HCT116 (cell line): ENCODE data around the gene PCNX1. TPM values are rescaled to one million over a fixed set of nuclear protein-coding genes. Genes with fewer than 3 reads are reported as not detected.

Experiments used
- ATAC-seq: fragments of 200-7000 bp; cut with Tn5 transposase; 2 replicates; pipeline ENCODE4 v1.9.1; 2020; ENCODE audit warnings: mild to moderate bottlenecking, moderate library complexity
- BruUV-seq: library from RNA; stranded (reverse); fragments of 400-500 nt; replicated peaks from 2 replicates; lab custom pipeline; 2021; lab: Mats Ljungman, UMichigan
- CTCF ChIA-PET: fragments of 300-600 bp; sonication (Branson Sonifier 250); formaldehyde crosslinking; loops from one replicate; lab custom pipeline; 2021; ENCODE audit warnings: antibody characterized with exemption; lab: Charles Lee
- POLR2A ChIA-PET: fragments of 300-600, 350-600 bp; sonication (Branson Sonifier 250); formaldehyde crosslinking; loops from one replicate; lab custom pipeline; 2021; ENCODE audit warnings: antibody characterized with exemption; lab: Charles Lee
- RAD21 ChIA-PET, 2 experiments: fragments of 300-600 bp; sonication (Branson Sonifier 250); formaldehyde crosslinking; loops; one replicate each; lab custom pipeline; 2023; ENCODE audit warnings: low total read pairs in 2 of 2; ENCODE audit not compliant: uncharacterized antibody in 2 of 2, unreplicated experiment in 2 of 2, low non-redundant PET in 1 of 2; lab: Charles Lee
- DNase-seq: peaks from one replicate; pipeline ENCODE4 v3.0.0-alpha.2; 2010; ENCODE audit warnings: low read depth, low spot score
- H2AFZ ChIP-seq: fragments of 200-600 bp; shearing (Covaris generic), sonication (generic); 2 replicates; pipeline ENCODE4 v1.6.1; 2017; ENCODE audit warnings: low read depth, mixed run types, mixed read lengths, antibody characterized with exemption, low read length; ENCODE audit not compliant: poor library complexity, severe bottlenecking
- H3K27ac ChIP-seq: 2 replicates; pipeline ENCODE4 v1.5.1; 2012; ENCODE audit warnings: low read depth, low read length
- H3K27me3 ChIP-seq: fragments of 200-600 bp; sonication (generic); 2 replicates; pipeline ENCODE4 v1.6.1; 2016; ENCODE audit warnings: mixed run types, low read length, mixed read lengths; ENCODE audit not compliant: insufficient read depth
- H3K36me3 ChIP-seq, 2 experiments: fragments of 200-500 bp in 1 of 2; fragments of 200-600 bp in 1 of 2; sonication (Bioruptor generic) in 1 of 2; sonication (generic) in 1 of 2; 2 replicates each; pipeline versions ENCODE4 v1.5.1 to v1.6.1; 2014 to 2016; ENCODE audit warnings: low read length in 2 of 2, inconsistent platforms in 1 of 2, mixed read lengths in 1 of 2, mixed run types in 1 of 2; ENCODE audit not compliant: insufficient read depth in 2 of 2, control insufficient read depth in 1 of 2
- H3K4me1 ChIP-seq, 2 experiments: fragments of 200-600 bp in 1 of 2; sonication (generic) in 1 of 2; 2 replicates each; pipeline versions ENCODE4 v1.5.1 to v1.6.1; 2012 to 2017; ENCODE audit warnings: low read length in 2 of 2, inconsistent platforms in 1 of 2, mild to moderate bottlenecking in 1 of 2, mixed read lengths in 1 of 2, mixed run types in 1 of 2, moderate library complexity in 1 of 2; ENCODE audit not compliant: insufficient read depth in 2 of 2, control insufficient read depth in 1 of 2
- H3K4me2 ChIP-seq: fragments of 200-600 bp; sonication (generic); 2 replicates; pipeline ENCODE4 v1.6.1; 2017; ENCODE audit warnings: mixed run types, low read length, mixed read lengths
- H3K4me3 ChIP-seq, 2 experiments: fragments of 200-600 bp in 1 of 2; sonication (generic) in 1 of 2; replicated peaks in 1 of 2; 2 replicates each; pipeline ENCODE4 v1.5.1; 2011 to 2016; ENCODE audit warnings: low read length in 2 of 2, control low read depth in 1 of 2, low read depth in 1 of 2, mild to moderate bottlenecking in 1 of 2, mixed read lengths in 1 of 2, mixed run types in 1 of 2
- H3K79me2 ChIP-seq: fragments of 200-600 bp; sonication (generic); 2 replicates; pipeline ENCODE4 v1.6.1; 2017; ENCODE audit warnings: mild to moderate bottlenecking, mixed run types, low read length, moderate library complexity, mixed read lengths; ENCODE audit not compliant: insufficient read depth
- H3K9ac ChIP-seq: fragments of 200-600 bp; sonication (generic); 2 replicates; pipeline ENCODE4 v1.6.1; 2016; ENCODE audit warnings: low read length, mixed read lengths
- H3K9me2 ChIP-seq: fragments of 200-600 bp; sonication (generic), shearing (Covaris generic); 2 replicates; pipeline ENCODE4 v1.6.1; 2017; ENCODE audit warnings: mixed run types, mild to moderate bottlenecking, moderate library complexity; ENCODE audit not compliant: insufficient read depth
- H3K9me3 ChIP-seq, 2 experiments: fragments of 200-500 bp in 1 of 2; fragments of 200-600 bp in 1 of 2; sonication (Bioruptor generic) in 1 of 2; sonication (generic) in 1 of 2; 2 replicates each; pipeline ENCODE4 v1.6.1; 2014 to 2017; ENCODE audit warnings: low read length in 2 of 2, mixed read lengths in 2 of 2, inconsistent platforms in 1 of 2, low read depth in 1 of 2, mild to moderate bottlenecking in 1 of 2, mixed run types in 1 of 2, moderate library complexity in 1 of 2; ENCODE audit not compliant: control insufficient read depth in 1 of 2, insufficient read depth in 1 of 2
- H4K20me1 ChIP-seq: fragments of 200-600 bp; sonication (generic), shearing (Covaris generic); 2 replicates; pipeline ENCODE4 v1.6.1; 2017; ENCODE audit warnings: mixed run types, mild to moderate bottlenecking, moderate library complexity; ENCODE audit not compliant: insufficient read depth
- ATF3 ChIP-seq: IDR thresholded peaks from 2 replicates; pipeline ENCODE4 v1.6.1; 2012
- ELF1 ChIP-seq: IDR thresholded peaks from 2 replicates; pipeline ENCODE4 v1.6.1; 2012; ENCODE audit warnings: low read depth, borderline replicate concordance
- EZH2 ChIP-seq: fragments of 200-600 bp; sonication (generic); IDR thresholded peaks from 2 replicates; pipeline ENCODE4 v1.6.1; 2017; ENCODE audit warnings: antibody characterized with exemption, mixed run types
- FOSL1 ChIP-seq: IDR thresholded peaks from 2 replicates; pipeline ENCODE4 v1.6.1; 2012; ENCODE audit warnings: low read depth
- JUND ChIP-seq: IDR thresholded peaks from 2 replicates; pipeline ENCODE4 v1.6.1; 2012
- MAX ChIP-seq: IDR thresholded peaks from 2 replicates; pipeline ENCODE4 v1.6.1; 2012
- SP1 ChIP-seq: IDR thresholded peaks from 2 replicates; pipeline ENCODE4 v1.6.1; 2012; ENCODE audit warnings: low read depth
- TCF7L2 ChIP-seq: IDR thresholded peaks from 2 replicates; pipeline ENCODE4 v1.7.0; 2011; ENCODE audit warnings: borderline replicate concordance, inconsistent platforms; ENCODE audit not compliant: insufficient read depth, insufficient read length; ENCODE audit errors: extremely low read depth
- ZBTB33 ChIP-seq: IDR thresholded peaks from 2 replicates; pipeline ENCODE4 v1.6.1; 2011; ENCODE audit warnings: mild to moderate bottlenecking, low read length, moderate library complexity; ENCODE audit not compliant: insufficient replicate concordance; ENCODE audit errors: extremely low read depth
- ZFX ChIP-seq: fragments of 450-650 bp; IDR thresholded peaks from 2 replicates; pipeline ENCODE4 v1.6.1; 2017
- ZNF274 ChIP-seq: fragments of 200-500 bp; sonication (Bioruptor generic); IDR thresholded peaks from 2 replicates; pipeline ENCODE4 v1.6.1; 2014; ENCODE audit warnings: mild to moderate bottlenecking, low read depth, low read length, inconsistent platforms
- intact Hi-C: fragments of 100-400 bp; cut with micrococcal nuclease; formaldehyde crosslinking; loops from 2 replicates; pipeline ENCODE4 v1.10.0; 2022
- total RNA-seq: library from RNA; stranded (reverse); gene quantifications from one replicate; pipeline ENCODE4 v1.2.1, GENCODE V29; 2021; ENCODE audit not compliant: unreplicated experiment

PCNX1 gene
- total RNA-seq, 1 experiment from 2014 or later, result 52.2 TPM

DNA sequence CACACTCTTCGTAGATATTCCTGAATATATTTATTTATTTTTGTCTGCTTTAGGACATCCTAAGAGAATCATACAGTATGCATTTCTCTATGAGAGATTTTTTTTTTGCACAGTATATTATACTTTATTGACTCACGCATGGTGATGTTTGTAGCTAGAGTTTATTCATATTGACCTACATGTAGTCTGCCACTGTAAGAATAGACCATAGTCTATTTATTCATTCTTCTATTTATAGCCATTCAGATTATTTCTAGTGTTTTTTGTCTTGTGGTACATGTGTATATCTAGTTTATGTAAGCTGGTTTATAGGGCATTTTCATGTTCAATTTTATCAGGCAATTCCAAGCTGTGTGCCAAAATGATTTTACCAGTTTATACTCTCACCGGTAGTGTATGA is 45.2 kb downstream of the PCNX1 start:
- ChIA-PET POLR2A (interaction anchor here (0.6 kb wide), 1 partner anchor 1215 kb away, joined by 3 read pairs; no protein-coding TSS in a partner anchor), RAD21 (no interaction called here), CTCF (interaction anchor here (1.1 to 1.6 kb wide), 4 partner anchors 14 to 135 kb away, joined by 3 to 6 read pairs (median 4); partner anchors contain the start of gene PCNX1)
- peaks cover 2 to 11% of the 10 kb centered on the region in 2 experiments; a peak in 1 of 4 replicates for H3K36me3 ChIP-seq
- no peak for TF ChIP-seq ELF1
- TF ChIP-seq EZH2, result no peak
- TF ChIP-seq TCF7L2, result no peak
- no peak for TF ChIP-seq ZNF274
- no peak for TF ChIP-seq ZFX
- no peak for TF ChIP-seq JUND
- TF ChIP-seq ATF3, result no peak
- TF ChIP-seq SP1, result no peak
- no peak for TF ChIP-seq ZBTB33
- TF ChIP-seq MAX, result no peak
- no peak for TF ChIP-seq FOSL1
- no peak overlapping the region for H3K4me3 ChIP-seq
- BruUV-seq, result no TSS peak
- H2AFZ ChIP-seq, result no peak overlapping the region
- no peak overlapping the region for H3K27ac ChIP-seq
- H3K4me2 ChIP-seq, result no peak overlapping the region
- H3K9me2 ChIP-seq, result no peaks in the 10 kb centered on the region
- ATAC-seq (no peak), DNase-seq (no peak)
- H3K9ac ChIP-seq, result no peak overlapping the region
- intact Hi-C loops, result loop anchor here (10.0 kb wide), 1 partner anchor 238 kb away; no protein-coding TSS in a partner anchor
- H4K20me1 ChIP-seq, result no peaks in the 10 kb centered on the region
- no peaks in the 10 kb centered on the region for H3K4me1 ChIP-seq
- H3K9me3 ChIP-seq, result no peaks in the 10 kb centered on the region; a peak in 1 of 4 replicates
- H3K27me3 ChIP-seq, result no peaks in the 10 kb centered on the region
- peaks cover 19% of the 10 kb centered on the region for H3K79me2 ChIP-seq
